Stimulated activated CD8-positive, alpha-beta memory T cell treated with anti-CD3 and anti-CD28 coated beads, Interleukin-15, amount 100 ng/mL, for 4 hours (primary cell): ENCODE measurements around the gene CDKAL1.

ENCODE experiments used
- DNase-seq, 2 donors: peaks; one replicate each; pipeline ENCODE4 v3.0.0-alpha.2; 2020; ENCODE audit warnings: low read depth in 2 of 2

CDKAL1 gene

GRCh38 chr6:20875369-20875963, 341.2 kb downstream of the CDKAL1 start:
- DNase-seq: no peak

GRCh38 chr6:20876036-20876435, 341.8 kb downstream of the CDKAL1 start:
- DNase-seq: no peak

- DNase-seq: no peak
Observed at GRCh38 chr6:20876561-20876960, 342.3 kb downstream of the CDKAL1 start.

- no peak for DNase-seq
Observed at GRCh38 chr6:20877008-20877937, 343.0 kb downstream of the CDKAL1 start.

DNA sequence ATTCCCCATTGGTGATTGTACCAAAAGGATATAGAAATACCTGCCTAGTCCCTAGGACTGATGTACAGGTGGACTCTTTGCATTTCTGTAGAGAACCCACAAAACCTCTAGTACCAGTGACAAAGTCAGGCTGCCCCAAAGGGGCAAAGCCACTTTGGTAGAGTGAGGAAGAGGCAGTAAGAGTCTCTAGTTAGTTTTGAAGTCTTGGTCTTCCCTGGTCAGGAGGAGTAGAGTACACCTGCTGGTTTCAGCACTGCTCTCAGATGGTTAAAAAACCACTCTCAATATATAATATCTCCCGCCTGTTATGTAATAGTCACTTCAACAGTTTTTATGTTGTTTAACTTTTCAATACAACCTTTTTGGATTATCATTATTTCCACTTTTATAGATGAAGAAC, 344.9 kb downstream of the CDKAL1 start:
- no peak for DNase-seq

- DNase-seq: no peak
Observed at GRCh38 chr6:20879526-20879925, 345.3 kb downstream of the CDKAL1 start.

- DNase-seq: no peak
Observed at GRCh38 chr6:20881365-20881764, 347.1 kb downstream of the CDKAL1 start.

GRCh38 chr6:20882014-20882413, 347.8 kb downstream of the CDKAL1 start:
- no peak for DNase-seq

DNA sequence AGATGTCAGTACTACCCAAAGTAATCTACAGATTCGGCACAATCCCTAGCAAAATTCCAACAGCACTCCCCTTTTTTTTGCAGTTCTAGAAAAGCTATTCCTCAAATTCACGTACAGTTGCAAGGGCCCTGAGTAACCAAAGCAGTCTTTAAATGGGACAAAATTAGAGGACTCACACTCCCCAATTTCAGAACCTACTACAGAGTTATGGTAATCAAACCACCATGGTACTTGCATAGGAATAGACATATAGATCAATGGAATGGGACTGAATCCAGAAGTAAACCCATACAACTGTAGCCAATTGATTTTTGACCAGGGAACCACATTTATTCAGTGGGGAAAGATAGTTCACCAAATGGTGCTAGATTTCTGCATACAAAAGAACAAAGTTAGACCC, 350.8 kb downstream of the CDKAL1 start:
- no peak for DNase-seq

DNA sequence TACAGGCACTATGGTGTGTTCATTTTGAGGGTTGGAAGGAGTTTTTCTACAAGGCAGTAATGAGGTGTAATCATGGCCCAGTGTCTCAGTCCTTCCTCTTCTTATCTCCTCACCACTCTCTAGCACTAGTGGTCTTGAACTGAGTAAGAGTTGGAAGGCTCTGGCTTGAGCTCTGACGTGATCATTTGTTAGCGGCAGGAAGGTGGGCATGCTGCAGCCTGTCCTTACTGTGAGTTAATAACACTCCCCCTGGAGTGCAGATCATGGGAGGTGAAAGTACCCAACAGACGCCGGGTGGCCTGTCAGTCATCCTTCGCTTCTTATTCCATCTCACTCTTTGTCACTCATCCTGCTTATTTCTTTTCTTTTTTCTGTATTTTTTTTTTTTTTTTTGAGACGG, 356.9 kb downstream of the CDKAL1 start:
- no peak for DNase-seq

GRCh38 chr6:20892365-20892764, 358.1 kb downstream of the CDKAL1 start:
- DNase-seq: no peak

GRCh38 chr6:20893412-20893811, 359.2 kb downstream of the CDKAL1 start:
- no peak for DNase-seq

DNA sequence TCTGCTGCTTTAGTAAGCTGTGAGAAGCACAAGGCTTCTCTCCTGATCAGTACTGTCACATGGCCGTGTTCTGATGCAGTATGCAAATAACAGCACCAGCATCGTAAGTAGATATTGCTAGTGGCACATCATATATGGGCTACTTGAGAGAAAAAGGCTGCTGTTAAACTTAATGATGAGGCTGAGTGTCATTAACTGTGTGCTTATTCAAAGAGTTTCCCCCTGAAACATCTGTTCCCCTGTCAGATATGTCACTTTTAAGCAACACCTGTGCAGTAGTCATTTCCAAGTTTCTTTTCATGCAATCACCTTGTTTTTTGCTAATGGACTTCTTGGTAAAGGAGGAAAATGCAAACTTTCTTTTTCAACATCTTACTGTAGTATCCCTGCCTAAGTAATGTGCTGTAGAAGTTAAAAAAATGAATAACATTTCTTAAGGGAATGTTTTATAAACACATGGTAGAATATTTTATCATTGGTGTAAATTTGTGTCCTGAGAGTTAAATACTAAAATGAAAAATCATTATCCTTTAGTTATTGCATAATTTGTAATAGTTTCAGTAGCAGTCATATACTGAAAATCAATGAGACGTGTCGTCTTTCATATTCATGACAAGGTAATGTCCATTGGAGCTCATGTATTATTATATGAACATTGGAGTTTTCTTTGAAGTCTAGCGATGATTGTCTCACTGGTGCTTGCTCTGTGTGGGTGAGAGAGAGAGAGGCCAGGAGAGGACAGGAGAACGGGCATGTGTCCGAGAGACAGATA, 366.3 kb downstream of the CDKAL1 start:
- no peak for DNase-seq

- no peak for DNase-seq
Observed at GRCh38 chr6:20905377-20905776, 371.1 kb downstream of the CDKAL1 start.

GRCh38 chr6:20906945-20907344, 372.7 kb downstream of the CDKAL1 start:
- no peak for DNase-seq

DNA sequence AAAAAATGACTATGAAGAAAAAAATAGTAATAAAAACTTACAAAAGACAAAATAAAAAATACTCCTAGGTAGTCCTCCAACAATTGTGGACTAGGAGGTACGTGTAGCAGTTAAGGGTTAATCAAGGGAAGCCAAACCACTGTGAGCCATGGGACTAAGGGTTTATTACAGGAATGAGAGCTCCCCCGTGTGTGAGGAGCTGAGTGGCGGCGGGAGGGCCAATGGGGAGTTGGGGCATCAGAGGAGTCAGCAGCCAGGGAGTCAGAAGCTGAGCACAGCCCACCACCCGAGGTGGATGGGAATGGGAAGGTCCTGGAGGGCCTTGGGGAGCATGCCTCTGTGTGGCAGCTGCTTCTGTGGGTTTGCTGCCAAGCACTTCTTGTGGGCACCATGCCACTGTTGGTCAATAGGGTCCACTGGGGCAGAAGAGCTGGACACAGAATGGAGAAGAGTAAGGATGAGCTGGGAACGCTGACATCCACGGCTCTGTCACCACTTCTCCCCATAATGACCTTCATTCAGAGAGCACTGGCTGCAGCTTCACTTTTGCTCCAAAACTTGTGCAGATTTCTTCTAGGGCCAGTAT, 373.3 kb downstream of the CDKAL1 start:
- DNase-seq: no peak

DNA sequence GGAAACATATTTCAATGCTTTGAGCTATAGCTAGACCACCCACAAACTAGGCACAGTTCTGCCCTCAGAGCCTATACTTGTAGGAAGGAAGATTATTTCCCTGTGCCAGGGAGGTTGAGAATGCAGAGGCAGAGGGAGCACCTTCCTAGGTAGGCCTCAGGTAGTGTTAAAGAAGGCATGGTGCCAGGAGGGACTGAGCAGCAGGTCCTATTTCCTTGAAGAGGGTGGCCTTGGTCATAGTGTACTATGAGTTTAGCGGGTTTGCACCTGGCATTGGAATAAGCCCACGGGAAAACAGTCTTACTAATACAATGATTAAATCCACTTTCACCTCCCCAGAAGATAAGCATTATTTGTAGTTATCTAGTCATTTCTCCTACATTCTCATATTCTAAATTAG, 375.4 kb downstream of the CDKAL1 start:
- DNase-seq: no peak

GRCh38 chr6:20911712-20912111, 377.5 kb downstream of the CDKAL1 start:
- DNase-seq: no peak

DNA sequence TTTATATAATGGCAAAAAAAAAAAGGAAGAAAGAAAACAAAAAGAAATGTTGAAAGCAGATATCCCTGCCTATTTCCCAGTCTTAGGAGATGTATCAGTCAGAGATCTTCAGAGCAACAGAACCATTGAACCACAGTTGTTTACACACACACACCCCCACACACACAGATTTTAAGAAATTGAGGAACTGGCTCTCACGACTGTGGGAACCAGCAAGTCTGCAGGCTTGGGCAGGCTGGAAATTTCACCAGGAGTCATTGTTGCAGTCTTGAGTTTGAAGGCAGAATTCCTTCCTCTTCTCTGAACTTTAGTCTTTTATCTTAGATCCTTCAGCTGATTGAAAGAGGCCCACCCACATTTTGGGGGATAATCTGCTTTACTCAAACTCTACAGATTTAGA, 380.9 kb downstream of the CDKAL1 start:
- DNase-seq: no peak

DNA sequence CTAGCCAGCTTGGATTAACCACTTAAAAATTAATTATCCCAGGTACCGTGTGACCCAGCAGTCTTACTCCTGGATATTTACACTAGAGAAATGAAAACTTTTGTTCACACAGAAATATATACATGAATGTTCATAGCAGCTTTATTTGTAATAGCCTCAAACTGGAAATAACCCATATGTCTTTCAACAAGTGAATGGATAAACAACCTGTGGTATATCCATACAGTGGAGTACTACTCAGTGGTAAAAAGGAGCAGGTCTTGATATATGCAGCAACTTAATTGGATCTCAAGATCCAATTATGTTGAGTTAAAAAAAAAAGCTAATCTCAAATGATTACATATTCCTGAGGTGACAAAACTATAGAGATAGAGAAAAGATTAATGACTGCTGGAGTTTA, 381.4 kb downstream of the CDKAL1 start:
- no peak for DNase-seq

DNA sequence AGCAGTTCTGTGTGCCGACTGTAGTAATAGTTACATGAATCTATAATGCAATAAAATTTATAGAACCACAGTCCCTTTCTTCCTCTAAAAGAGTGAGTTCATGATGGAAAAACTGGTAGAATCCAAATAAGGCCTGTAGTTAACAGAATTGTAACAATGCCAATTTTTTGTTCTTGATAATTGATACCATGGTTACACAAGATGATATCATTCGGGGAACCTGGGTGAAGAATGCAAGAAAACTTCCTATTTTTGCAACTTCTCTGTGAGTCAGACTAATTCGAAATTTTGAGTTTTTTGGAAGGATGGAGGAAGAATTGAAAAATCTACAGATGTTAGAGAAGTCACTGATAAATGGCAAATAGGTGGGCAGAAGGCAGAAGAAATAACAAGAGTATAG, 381.8 kb downstream of the CDKAL1 start:
- DNase-seq: no peak

DNA sequence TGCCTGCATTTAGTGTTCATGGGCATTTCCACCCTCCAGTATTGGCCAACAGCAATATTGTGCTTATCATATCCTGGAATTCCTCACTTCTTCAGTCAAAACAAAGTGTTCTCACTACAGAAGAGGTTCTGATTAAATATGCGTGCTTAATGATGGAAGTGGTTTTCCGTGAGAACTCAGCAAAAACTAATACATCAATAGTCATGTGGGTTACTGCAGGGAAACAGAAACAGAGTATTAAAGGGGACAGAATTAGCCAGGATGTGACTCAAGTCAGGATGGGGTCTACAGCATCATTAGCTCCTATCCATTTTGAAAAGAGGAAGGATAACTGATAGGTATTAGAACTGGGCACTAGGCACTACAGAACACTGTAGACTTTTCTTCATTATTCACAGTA, 384.6 kb downstream of the CDKAL1 start:
- no peak for DNase-seq
